Measurements from ENCODE around the gene PODXL. TPM values are rescaled to one million over a fixed set of nuclear protein-coding genes. Genes with fewer than 3 reads are reported as not detected.

PODXL gene
- total RNA-seq, 1 experiment from 2014 or later = 727 TPM

- H3K9me3 Mint-ChIP-seq = peaks cover 0 to 2% of the 10 kb centered on the region in 2 experiments; a peak in 1 of 5 replicates
- no peaks in the 10 kb centered on the region for H3K27me3 Mint-ChIP-seq (ENCODE audit: low read depth)
- DNase-seq = no peak
- Histone ChIP-seq H3T11ph (ENCODE audit: low read length) (no peak overlapping the region), H2AFZ (ENCODE audit: low read length) (no peak overlapping the region), H3K4ac (ENCODE audit: low read depth, low read length) (no peak overlapping the region), H3K4me2 (ENCODE audit: insufficient read depth, insufficient read length, low read length) (no peak overlapping the region), H3K9ac (ENCODE audit: extremely low read depth, insufficient read length, low read length) (no peak overlapping the region), H3K18ac (ENCODE audit: insufficient read length, low read depth, low read length) (no peak overlapping the region), H3K56ac (ENCODE audit: insufficient read length, low read depth, low read length) (no peak overlapping the region), H3K4me1 (ENCODE audit: insufficient read depth, low read length) (no peaks in the 10 kb centered on the region; the same call in 1 of the 2 replicates), H3K23me2 (ENCODE audit: insufficient read length, low read depth, low read length, poor library complexity, severe bottlenecking) (no peaks in the 10 kb centered on the region), H4K5ac (ENCODE audit: insufficient read length, low read depth, low read length) (no peak overlapping the region), H4K20me1 (ENCODE audit: control insufficient read depth, insufficient read depth, insufficient read length) (no peaks in the 10 kb centered on the region), H3K79me1 (ENCODE audit: insufficient read depth, low read depth, low read length, poor library complexity, severe bottlenecking) (no peaks in the 10 kb centered on the region), H3K14ac (ENCODE audit: insufficient read depth, low read length) (no peak overlapping the region), H3K27me3 (ENCODE audit: insufficient read depth, low read length) (no peaks in the 10 kb centered on the region), H2BK120ac (ENCODE audit: low read depth, low read length, poor library complexity, severe bottlenecking) (no peak overlapping the region), H2AK5ac (ENCODE audit: insufficient read length, low read length) (no peak overlapping the region), H2BK15ac (ENCODE audit: low read depth, low read length) (no peak overlapping the region), H2BK5ac (ENCODE audit: insufficient read length, low read length) (no peak overlapping the region), H2BK12ac (ENCODE audit: insufficient read length, low read depth, low read length) (no peak overlapping the region), H3K27ac (ENCODE audit: insufficient read length, low read depth, low read length) (no peak overlapping the region), H4K8ac (replicated peaks; ENCODE audit: insufficient read length, low read depth, low read length) (no peak overlapping the region), H2BK20ac (ENCODE audit: low read depth, low read length, poor library complexity, severe bottlenecking) (no peak overlapping the region), H3K23ac (ENCODE audit: insufficient read length, low read depth, low read length) (no peak overlapping the region), H4K91ac (ENCODE audit: insufficient read length, low read depth, low read length) (no peak overlapping the region), H3K79me2 (ENCODE audit: insufficient read depth, low read length) (no peaks in the 10 kb centered on the region), H3K9me3 (ENCODE audit: control insufficient read depth, low read depth, low read length) (no peaks in the 10 kb centered on the region)
- H3K36me3 Mint-ChIP-seq (ENCODE audit: insufficient read depth in 1 of 3, low read depth in 3 of 3) = 0 out of 7 replicates have a peak, but pooled peaks cover 0 to 2% (median 0%) of the 10 kb centered on the region in 3 experiments
- WGBS (ENCODE audit: extremely low coverage, insufficient read length, low lambda C conversion rate) = no CpG with 5 or more reads among the region's 6 CpGs
- H3K4me3 Mint-ChIP-seq = no peak overlapping the region
- TF ChIP-seq CTCF (conservative IDR thresholded peaks at IDR 0.05) = no peak
- H3K27ac Mint-ChIP-seq = no peak overlapping the region
- H3K4me1 Mint-ChIP-seq = peaks cover 20 to 26% of the 10 kb centered on the region in 2 experiments
Observed at GRCh38 chr7:131596785-131597184, 40.4 kb upstream of the PODXL start.
